GM21367 (cell line): ENCODE measurements around the gene SEC22C.
"Not testable (repeated sequence)": the region's sequence is repeated elsewhere in the genome, so short reads cannot be mapped to it uniquely, and the experiment has no call there.

ENCODE experiments used
- ATAC-seq: cut with Tn5 transposase; IDR thresholded peaks from one replicate; pipeline ENCODE4 v1.9.1; 2021; ENCODE audit not compliant: unreplicated experiment

Gene SEC22C

GRCh38 chr3:42582474-42583070 is 805 bp upstream of the SEC22C start:
- ATAC-seq: no peak

DNA sequence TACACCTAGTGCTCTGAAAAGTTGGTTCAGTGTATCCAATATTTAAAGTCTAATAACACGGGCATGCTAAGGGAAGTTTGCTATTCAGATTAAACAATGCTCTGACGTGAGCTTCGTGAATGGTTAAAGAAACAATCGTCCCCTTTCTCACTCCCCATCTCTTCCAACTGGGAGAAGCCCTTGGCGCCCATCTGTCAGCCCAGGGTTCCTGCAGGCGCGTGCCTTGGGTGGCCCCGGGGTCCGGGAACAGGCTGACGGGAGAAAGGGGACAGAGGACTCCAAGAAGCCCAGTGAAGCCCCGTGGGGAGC is 413 bp downstream of the SEC22C start:
- ATAC-seq: no peak

DNA sequence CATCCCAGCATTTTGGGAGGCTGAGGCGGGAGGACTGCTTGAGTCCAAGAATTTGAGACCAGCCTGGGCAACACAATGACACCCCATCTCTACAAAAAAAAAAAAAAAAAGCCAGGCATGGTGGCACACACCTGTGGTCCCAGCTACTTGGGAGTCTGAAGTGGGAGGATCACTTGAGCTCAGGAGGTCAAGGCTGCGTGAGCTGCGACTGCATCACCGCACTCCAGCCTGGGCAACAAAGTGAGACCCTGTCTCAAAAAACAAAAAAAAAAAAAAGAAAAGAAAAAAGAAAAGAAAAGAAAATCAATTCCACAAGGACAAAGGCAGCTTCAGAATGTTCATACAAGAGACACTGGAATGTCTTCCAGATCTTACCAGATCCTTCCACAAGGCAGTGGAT is 2.4 kb downstream of the SEC22C start:
- ATAC-seq: not testable (repeated sequence)

DNA sequence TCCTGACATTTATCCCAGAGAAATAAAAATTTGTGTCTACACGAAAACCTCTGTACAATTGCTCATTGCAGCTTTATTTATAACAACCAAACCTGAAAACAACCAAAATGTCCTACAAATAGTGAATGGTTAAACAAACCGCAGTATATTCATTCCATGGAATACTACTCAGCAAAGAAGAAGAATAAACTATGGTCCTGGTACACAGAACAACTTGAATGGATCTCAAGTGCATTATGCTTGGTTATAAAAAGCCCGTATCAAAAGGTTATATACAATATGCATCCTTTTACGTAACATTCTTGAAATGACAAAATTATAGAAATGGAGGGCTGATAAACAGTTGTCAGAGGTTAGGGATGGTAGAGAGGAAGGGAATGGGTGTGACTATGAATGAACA is 3.7 kb downstream of the SEC22C start:
- no peak for ATAC-seq

GRCh38 chr3:42575137-42575741 is 6.5 kb downstream of the SEC22C start:
- no peak for ATAC-seq

DNA sequence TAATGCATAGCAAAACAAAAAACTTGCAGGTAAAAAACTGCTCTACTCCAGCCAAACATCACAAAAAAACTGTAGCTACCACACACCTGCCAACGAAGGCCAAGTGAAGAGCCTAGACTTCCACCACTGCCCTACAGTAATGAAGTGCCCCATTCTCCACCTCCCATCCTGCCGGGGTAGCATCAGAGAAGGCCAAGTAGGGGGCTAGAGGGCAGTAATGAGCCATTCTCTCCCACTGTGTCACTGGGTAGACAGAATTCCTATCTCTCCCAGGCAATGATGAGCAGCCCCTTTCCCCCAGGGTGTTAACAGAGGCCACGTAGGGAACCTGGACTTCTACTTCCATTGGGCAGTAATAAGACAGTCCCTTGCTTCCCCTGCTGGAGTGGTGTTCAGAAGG is 9.5 kb downstream of the SEC22C start:
- ATAC-seq: peak; percentile 62

DNA sequence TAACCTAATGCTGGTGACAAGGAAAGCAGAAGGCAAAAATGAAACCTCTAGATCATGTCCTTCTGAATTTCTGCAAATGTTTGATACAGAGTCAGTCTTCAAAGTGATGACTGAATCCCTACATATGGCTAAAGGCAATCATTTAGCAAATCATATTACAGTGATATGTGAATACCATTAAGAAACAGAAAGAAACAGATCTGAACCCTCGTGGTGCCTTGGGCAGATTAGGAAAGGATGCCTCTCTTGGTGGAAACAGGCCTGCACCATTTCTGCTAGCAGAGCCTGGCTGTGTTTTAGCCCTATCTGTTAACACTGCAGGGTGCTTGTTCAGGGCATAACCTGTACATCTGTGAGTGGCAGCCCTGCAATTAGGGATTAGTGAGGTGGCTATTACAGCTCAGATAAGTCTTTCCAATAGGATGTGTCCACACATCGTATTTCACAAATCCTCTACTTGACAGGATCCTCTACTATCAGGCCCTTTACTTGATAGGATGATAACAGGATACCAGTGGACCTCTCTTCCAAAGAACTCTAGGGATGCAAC is 12.1 kb downstream of the SEC22C start:
- ATAC-seq: no peak

DNA sequence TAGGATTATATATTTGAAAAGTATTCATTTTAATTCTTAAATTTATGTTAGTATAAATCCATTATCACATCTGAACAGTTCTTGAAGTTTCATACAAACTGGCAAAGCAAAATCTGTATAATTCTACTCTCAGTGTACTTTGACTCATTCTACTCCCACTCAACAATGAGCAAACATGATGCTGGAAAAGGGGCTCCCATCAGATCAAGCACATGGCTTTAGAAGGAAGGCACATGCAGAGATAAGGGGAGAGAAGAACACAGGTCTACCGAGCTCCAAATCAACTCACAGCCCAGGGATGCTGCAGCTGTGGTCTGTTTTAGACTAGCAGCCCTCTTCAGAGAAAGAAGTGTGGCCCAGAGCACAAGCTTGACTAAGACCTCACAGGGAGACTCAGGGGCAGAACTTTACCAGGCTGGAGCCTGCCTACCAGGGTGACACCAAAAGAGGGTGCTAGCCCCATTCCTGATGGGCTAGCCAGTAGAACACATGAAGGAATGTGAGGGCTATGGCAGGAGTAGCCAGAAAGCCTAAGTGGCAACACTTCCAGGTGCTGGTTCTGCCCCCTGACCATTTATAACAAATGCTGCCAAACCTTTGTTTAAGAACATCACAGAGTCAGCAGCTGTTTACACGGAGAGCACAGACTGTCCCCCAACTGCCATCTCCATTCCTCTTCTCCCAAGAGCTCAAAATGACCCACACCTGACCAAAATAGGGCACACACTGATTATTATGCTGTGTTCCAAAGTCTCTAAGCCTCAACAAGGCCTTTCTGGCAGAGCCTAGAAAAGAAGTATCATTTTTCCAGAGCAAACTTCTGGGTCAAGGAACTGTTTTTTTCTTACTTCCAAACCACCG is 19.5 kb downstream of the SEC22C start:
- no peak for ATAC-seq

GRCh38 chr3:42557854-42558253 is 23.9 kb downstream of the SEC22C start:
- ATAC-seq: no peak

DNA sequence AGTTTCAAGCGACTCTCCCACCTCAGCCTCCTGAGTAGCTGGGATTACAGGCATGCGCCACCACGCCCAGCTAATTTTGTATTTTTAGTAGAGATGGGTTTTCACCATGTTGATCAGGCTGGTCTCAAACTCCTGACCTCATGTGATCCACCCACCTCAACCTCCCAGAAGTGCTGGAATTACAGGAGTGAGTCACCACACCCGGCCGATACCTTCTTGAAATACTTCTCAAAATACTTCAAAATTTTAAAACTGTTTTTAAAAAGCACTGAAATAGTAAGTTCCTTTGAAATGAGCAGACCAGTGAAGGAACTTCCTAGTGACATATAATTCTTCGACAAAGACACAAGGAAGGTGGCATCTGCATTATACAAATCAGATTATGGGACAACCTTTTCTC is 24.9 kb downstream of the SEC22C start:
- ATAC-seq: not testable (repeated sequence)

DNA sequence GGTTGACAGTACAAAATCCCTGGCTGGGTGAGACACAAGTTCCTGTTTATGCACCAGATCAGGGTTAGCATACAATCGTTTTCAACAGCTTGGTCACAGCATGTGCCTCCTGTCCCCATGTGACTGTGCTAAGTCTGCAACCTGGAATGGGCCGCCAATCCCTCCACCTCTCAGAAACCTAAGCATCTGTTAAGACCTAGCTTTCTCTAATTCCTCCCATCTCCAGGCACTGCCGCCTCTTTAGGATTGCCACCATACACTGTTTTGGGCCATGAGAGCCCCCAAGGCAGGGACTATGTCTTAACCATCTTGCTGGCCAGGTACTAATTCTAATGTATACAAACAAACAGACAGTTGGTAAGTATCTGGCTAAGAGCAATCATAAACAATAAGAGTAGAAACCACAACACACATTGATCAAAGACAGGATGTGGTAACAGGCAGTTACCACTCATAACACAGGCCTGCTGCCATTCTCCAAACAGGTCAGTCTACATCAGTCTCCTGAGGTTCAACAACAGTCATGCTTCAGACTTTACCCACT is 25.6 kb downstream of the SEC22C start:
- ATAC-seq: peak; percentile 55

DNA sequence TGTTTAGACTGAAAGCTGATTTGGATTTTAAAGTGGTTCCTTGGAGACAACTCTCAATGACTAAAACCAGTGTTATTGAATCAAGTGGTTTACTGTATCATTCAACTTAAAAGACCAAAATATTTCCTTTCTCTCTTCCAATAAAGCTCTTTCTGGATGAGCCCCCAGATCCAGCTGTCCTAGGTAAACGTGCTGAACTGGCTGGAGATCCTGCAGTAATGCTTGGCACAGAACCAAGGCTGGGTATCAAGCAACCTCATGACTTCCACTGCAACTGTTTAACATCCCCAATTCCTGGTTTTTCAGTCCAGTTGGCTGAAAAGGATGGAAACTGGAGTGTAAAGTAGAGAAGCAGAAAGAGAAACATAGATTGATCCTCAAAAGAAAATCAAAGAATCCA is 28.9 kb downstream of the SEC22C start:
- ATAC-seq: no peak

DNA sequence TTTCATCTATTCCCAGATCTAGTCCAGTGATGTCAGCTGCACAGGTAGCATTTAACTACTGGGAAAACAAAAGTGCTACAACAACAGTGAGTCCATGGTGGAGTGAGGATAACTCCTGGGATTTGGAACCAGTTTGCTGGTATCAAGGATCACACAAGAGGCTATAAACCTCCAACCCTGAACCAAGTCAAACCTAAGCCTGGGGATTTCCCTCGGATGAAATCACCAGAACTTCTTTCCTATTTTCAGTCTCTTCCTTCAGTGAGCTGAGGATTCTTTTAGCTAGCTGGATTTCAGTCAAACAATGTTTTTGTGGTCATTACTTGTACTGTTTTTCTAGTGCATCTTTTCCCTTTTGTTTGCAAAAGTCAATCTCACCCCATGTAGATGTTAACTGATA is 31.5 kb downstream of the SEC22C start:
- no peak for ATAC-seq

GRCh38 chr3:42549131-42549530 is 32.6 kb downstream of the SEC22C start:
- ATAC-seq: no peak

- no peak for ATAC-seq
These were observed 34.3 kb downstream of the SEC22C start for GRCh38 chr3:42547401-42547945.

GRCh38 chr3:42546691-42547213 is 35.0 kb downstream of the SEC22C start:
- no peak for ATAC-seq

GRCh38 chr3:42545284-42545900 is 36.4 kb downstream of the SEC22C start:
- no peak for ATAC-seq

DNA sequence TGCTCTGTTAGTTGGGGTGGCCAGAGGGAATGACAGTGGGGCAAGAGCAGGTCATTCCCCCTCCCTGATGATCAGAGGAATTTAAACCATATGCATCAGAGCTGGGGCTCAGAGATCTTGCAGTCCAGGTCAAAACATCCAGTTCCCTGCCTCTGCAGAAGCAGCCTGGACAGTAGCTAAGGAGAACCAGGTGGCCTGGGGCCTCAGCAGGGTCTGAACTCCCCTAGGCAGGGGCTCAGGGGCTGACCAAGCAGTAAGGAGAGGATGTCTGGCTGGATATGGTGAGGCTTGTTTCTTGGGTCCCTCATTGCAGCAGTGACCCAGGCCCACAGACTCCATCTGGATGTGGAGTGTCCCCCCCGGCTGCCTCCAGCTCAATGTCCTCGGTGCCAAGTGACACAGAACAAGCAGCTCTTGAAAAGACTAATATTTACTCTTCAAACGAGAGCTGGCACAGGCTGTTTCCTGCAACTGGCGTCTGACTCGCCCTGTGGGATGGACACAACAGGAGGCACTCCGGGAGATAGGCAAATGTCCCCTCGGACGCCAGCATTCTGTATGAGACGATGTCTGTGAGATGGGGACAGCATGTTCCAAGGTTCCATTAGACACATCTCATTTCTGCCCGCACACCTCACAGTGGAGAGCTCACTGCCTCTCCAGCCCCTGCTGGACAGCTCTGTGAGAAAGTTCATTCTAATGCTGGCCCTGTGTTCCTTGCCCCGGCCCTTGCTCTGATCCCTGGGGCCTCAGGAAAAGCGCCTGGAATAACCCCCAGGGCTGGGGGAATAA is 37.1 kb downstream of the SEC22C start:
- no peak for ATAC-seq

DNA sequence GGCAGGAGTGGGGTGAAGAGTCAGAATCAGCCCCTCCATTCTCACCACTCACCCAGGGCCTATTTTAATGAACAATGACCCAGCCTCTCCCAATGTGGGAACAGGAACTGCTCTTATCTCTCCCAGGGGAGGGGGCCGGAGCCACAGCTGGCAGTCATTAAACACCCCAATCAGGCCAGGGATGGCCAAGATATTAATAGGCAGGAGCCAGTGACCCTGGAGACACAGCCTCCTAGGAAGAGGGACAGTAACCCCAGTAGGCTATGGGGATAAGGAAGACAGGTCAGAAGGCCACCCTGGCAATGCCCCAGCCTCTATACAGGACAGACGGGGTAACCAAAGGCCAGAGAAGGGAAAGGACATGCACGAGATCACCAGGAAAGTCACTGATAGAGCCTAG is 40.7 kb downstream of the SEC22C start:
- no peak for ATAC-seq
